ENCODE data around the gene PSMD12.
"Not testable (repeated sequence)": the region's sequence is repeated elsewhere in the genome, so short reads cannot be mapped to it uniquely, and the experiment has no call there.

PSMD12 gene

DNA sequence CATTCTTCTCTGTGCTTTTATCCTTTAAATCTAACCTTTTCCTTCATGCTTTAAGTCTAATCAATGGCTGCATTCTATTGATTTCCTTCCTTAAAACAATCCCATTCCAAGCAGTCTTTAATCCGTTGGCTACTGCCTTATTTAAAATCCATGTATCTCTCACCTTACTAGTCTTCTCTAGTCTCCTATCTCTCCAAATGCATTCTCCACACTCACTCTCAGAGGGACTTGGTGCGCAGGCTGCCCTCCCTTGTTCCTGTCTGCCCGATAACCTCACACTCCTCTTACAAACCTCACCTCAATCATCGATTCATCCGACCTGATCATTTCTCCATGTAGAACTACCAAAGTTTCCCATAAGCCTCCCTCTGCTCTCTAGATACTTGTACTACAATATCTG, 23.1 kb downstream of the PSMD12 start:
- TF ChIP-seq, protein P1, sequence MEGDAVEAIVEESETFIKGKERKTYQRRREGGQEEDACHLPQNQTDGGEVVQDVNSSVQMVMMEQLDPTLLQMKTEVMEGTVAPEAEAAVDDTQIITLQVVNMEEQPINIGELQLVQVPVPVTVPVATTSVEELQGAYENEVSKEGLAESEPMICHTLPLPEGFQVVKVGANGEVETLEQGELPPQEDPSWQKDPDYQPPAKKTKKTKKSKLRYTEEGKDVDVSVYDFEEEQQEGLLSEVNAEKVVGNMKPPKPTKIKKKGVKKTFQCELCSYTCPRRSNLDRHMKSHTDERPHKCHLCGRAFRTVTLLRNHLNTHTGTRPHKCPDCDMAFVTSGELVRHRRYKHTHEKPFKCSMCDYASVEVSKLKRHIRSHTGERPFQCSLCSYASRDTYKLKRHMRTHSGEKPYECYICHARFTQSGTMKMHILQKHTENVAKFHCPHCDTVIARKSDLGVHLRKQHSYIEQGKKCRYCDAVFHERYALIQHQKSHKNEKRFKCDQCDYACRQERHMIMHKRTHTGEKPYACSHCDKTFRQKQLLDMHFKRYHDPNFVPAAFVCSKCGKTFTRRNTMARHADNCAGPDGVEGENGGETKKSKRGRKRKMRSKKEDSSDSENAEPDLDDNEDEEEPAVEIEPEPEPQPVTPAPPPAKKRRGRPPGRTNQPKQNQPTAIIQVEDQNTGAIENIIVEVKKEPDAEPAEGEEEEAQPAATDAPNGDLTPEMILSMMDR (IDR thresholded peaks at IDR 0.05; ENCODE audit: insufficient read depth, low read length, poor library complexity, severe bottlenecking), result no peak
- TF ChIP-seq EZH2phosphoT487 (conservative IDR thresholded peaks at IDR 0.05; ENCODE audit: low read length), result no peak
- H3K9ac ChIP-seq (ENCODE audit: low read length), result no peak overlapping the region
- no peak overlapping the region for H3K4me3 ChIP-seq (ENCODE audit: insufficient read depth, low read length, poor library complexity, severe bottlenecking)
- no peaks in the 10 kb centered on the region; the same call in 1 of the 2 replicates for H3K79me2 ChIP-seq (ENCODE audit: insufficient read depth, low read length)
- no peaks in the 10 kb centered on the region for H3K9me3 ChIP-seq (ENCODE audit: insufficient read depth, low read length)
- peaks cover 43% of the 10 kb centered on the region for H3K36me3 ChIP-seq (ENCODE audit: low read length)
- no peak overlapping the region for H3K4me2 ChIP-seq (ENCODE audit: low read depth, low read length, poor library complexity, severe bottlenecking)
- H3K27ac ChIP-seq (ENCODE audit: low read depth, low read length), result no peak overlapping the region
- H3F3A ChIP-seq (ENCODE audit: insufficient read depth), result peaks cover 9% of the 10 kb centered on the region; the same call in 1 of the 2 replicates
- H3K9me2 ChIP-seq (replicated peaks; ENCODE audit: insufficient read depth, low read length), result no peaks in the 10 kb centered on the region
- no peaks in the 10 kb centered on the region for H3K27me3 ChIP-seq (ENCODE audit: low read length)
- H2AFZ ChIP-seq (ENCODE audit: low read depth, low read length, severe bottlenecking), result no peak overlapping the region
- no peaks in the 10 kb centered on the region for H4K20me1 ChIP-seq (ENCODE audit: low read depth, low read length)

DNA sequence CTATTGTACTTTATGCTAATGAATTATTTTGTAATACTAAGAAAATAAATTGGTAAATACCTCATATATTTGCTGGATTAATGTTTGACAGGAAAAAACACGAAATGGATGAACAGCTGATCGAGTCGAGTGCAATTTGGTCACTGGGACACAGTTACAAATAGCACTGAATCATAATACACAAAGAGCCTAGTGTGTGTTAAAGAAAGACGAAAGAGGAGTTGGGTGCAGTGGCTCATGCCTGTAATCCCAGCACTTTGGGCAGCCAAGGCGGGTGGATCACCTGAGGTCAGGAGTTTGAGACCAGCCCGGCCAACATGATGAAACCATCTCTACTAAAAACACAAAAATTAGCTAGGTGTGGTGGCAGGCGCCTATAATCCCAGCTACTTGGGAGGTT, 28.0 kb downstream of the PSMD12 start:
- not testable (repeated sequence) for H3K9me3 ChIP-seq (ENCODE audit: insufficient read depth, low read length); H3K9me2 ChIP-seq (replicated peaks; ENCODE audit: insufficient read depth, low read length); H3K79me2 ChIP-seq (ENCODE audit: insufficient read depth, low read length); H3K4me2 ChIP-seq (ENCODE audit: low read depth, low read length, poor library complexity, severe bottlenecking); H3K27ac ChIP-seq (ENCODE audit: low read depth, low read length); H3K27me3 ChIP-seq (ENCODE audit: low read length); H3K4me3 ChIP-seq (ENCODE audit: insufficient read depth, low read length, poor library complexity, severe bottlenecking); H3K9ac ChIP-seq (ENCODE audit: low read length); H2AFZ ChIP-seq (ENCODE audit: low read depth, low read length, severe bottlenecking); H4K20me1 ChIP-seq (ENCODE audit: low read depth, low read length)
- Histone ChIP-seq H3K36me3 (ENCODE audit: low read length) (peaks cover 11% of the 10 kb centered on the region; the same call in 1 of the 2 replicates), H3F3A (ENCODE audit: insufficient read depth) (peaks cover 15% of the 10 kb centered on the region; the same call in 1 of the 2 replicates)

DNA sequence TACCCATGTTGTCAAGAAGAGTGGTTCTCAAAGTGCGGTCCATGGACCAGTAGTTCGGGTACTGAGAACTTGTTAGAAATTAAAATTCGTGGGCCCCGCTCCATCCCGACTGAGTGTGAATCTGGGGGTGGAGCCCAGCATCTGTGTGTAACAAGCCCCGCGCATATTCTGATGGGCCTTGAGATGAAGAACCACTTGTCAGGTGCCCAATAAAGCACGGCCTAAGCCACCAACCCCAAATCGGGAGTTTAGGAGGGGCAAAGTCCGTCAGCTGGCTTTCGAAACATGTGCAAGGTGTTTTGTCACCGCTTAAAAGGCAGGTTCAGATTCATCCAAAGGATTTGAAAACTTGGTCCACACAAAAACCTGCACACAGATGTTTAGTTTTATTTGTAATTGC, 29.5 kb downstream of the PSMD12 start:
- no peak overlapping the region for H2AFZ ChIP-seq (ENCODE audit: low read depth, low read length, severe bottlenecking)
- no peaks in the 10 kb centered on the region for H3K27me3 ChIP-seq (ENCODE audit: low read length)
- peaks cover 3% of the 10 kb centered on the region; the same call in 1 of the 2 replicates for H3K36me3 ChIP-seq (ENCODE audit: low read length)
- no peaks in the 10 kb centered on the region for H3K79me2 ChIP-seq (ENCODE audit: insufficient read depth, low read length)
- TF ChIP-seq EZH2phosphoT487 (conservative IDR thresholded peaks at IDR 0.05; ENCODE audit: low read length), result no peak
- TF ChIP-seq, protein P1 (IDR thresholded peaks at IDR 0.05; ENCODE audit: insufficient read depth, low read length, poor library complexity, severe bottlenecking), result no peak
- no peaks in the 10 kb centered on the region for H3K9me2 ChIP-seq (replicated peaks; ENCODE audit: insufficient read depth, low read length)
- no peak overlapping the region for H3K9ac ChIP-seq (ENCODE audit: low read length)
- no peak overlapping the region for H3K4me3 ChIP-seq (ENCODE audit: insufficient read depth, low read length, poor library complexity, severe bottlenecking)
- H3K27ac ChIP-seq (ENCODE audit: low read depth, low read length), result no peak overlapping the region
- no peak overlapping the region for H3K4me2 ChIP-seq (ENCODE audit: low read depth, low read length, poor library complexity, severe bottlenecking)
- H3K9me3 ChIP-seq (ENCODE audit: insufficient read depth, low read length), result no peaks in the 10 kb centered on the region
- no peaks in the 10 kb centered on the region for H4K20me1 ChIP-seq (ENCODE audit: low read depth, low read length)
- H3F3A ChIP-seq (ENCODE audit: insufficient read depth), result peaks cover 15% of the 10 kb centered on the region; the same call in 1 of the 2 replicates

DNA sequence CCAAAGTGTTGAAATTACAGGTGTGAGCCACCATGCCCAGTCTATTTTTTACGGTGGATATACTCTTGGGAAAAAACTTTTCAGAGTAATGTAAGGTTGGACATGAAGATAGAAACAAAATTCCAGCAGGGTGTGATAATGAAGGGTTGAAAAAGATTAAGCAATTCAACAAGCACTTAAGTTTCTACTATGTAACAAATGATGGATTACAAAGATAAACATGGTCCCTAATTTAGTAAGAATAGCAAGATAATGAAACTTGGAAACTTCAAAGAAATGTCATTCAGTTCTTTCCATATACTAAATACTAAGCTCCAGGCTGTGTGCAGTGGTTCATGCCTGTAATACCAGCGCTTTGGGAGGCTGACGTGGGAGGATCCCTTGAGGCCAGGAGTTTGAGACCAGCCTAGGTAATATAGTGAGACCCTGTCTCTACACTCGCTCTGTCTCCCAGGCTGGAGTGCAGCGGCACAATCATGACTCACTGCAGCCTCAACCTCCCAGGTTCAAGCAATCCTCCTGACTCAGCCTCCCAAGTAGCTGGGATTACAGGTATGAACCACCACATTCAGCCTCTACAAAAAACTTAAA, 31.0 kb downstream of the PSMD12 start:
- no peaks in the 10 kb centered on the region for H4K20me1 ChIP-seq (ENCODE audit: low read depth, low read length)
- no peak overlapping the region for H3K27ac ChIP-seq (ENCODE audit: low read depth, low read length)
- H3K9me2 ChIP-seq (replicated peaks; ENCODE audit: insufficient read depth, low read length), result no peaks in the 10 kb centered on the region
- no peaks in the 10 kb centered on the region for H3K27me3 ChIP-seq (ENCODE audit: low read length)
- no peak for TF ChIP-seq EZH2phosphoT487 (conservative IDR thresholded peaks at IDR 0.05; ENCODE audit: low read length)
- TF ChIP-seq, protein P1 (IDR thresholded peaks at IDR 0.05; ENCODE audit: insufficient read depth, low read length, poor library complexity, severe bottlenecking), result no peak
- H2AFZ ChIP-seq (ENCODE audit: low read depth, low read length, severe bottlenecking), result no peak overlapping the region
- no peak overlapping the region for H3K4me2 ChIP-seq (ENCODE audit: low read depth, low read length, poor library complexity, severe bottlenecking)
- no peak overlapping the region for H3K9ac ChIP-seq (ENCODE audit: low read length)
- no peaks in the 10 kb centered on the region for H3K9me3 ChIP-seq (ENCODE audit: insufficient read depth, low read length)
- H3K36me3 ChIP-seq (ENCODE audit: low read length), result 0 out of 2 replicates have a peak, but pooled peaks cover 2% of the 10 kb centered on the region
- H3K79me2 ChIP-seq (ENCODE audit: insufficient read depth, low read length), result no peaks in the 10 kb centered on the region
- no peak overlapping the region for H3K4me3 ChIP-seq (ENCODE audit: insufficient read depth, low read length, poor library complexity, severe bottlenecking)
- H3F3A ChIP-seq (ENCODE audit: insufficient read depth), result peaks cover 15% of the 10 kb centered on the region; the same call in 1 of the 2 replicates

DNA sequence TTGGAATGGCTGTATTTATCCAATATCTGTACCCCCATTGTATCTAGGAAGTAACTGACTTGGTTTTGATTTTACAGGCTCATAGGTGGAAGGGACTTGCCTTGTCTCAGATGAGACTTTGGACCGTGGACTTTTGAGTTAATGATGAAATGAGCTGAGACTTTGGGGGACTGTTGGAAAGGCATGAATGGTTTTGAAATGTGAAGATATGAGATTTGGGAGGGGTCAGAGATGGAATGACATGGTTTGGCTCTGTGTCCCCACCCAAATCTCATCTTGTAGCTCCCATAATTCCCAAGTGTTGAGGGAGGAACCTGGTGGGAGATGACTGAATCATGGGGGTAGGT, 34.2 kb downstream of the PSMD12 start:
- not testable (repeated sequence) for H3K27me3 ChIP-seq (ENCODE audit: low read length); H3K79me2 ChIP-seq (ENCODE audit: insufficient read depth, low read length); H3K36me3 ChIP-seq (ENCODE audit: low read length); H3K9me2 ChIP-seq (replicated peaks; ENCODE audit: insufficient read depth, low read length); H3K27ac ChIP-seq (ENCODE audit: low read depth, low read length); H3K4me3 ChIP-seq (ENCODE audit: insufficient read depth, low read length, poor library complexity, severe bottlenecking); H4K20me1 ChIP-seq (ENCODE audit: low read depth, low read length); H3K9ac ChIP-seq (ENCODE audit: low read length); H3K9me3 ChIP-seq (ENCODE audit: insufficient read depth, low read length); H2AFZ ChIP-seq (ENCODE audit: low read depth, low read length, severe bottlenecking); H3K4me2 ChIP-seq (ENCODE audit: low read depth, low read length, poor library complexity, severe bottlenecking); H3F3A ChIP-seq (ENCODE audit: insufficient read depth)
